K562 (cell line): ENCODE measurements around the gene OR11L1. TPM values are rescaled to one million over a fixed set of nuclear protein-coding genes. Genes with fewer than 3 reads are reported as not detected.

Experiments
- BCL6 ChIP-seq: fragments of 250-450 bp; sonication (Bioruptor Pico); IDR thresholded peaks from 2 replicates; pipeline ENCODE4 v1.4.0; 2020
- C11orf30 ChIP-seq: fragments of 450-650 bp; IDR thresholded peaks from 2 replicates; pipeline ENCODE4 v1.6.1; 2016; ENCODE audit warnings: low read depth, mild to moderate bottlenecking
- CBX3 ChIP-seq, 2 experiments: IDR thresholded peaks; 1 replicate in 1 of 2; 2 replicates in 1 of 2; pipeline ENCODE4 v1.6.1; 2012; ENCODE audit warnings: inconsistent platforms in 2 of 2, low read length in 2 of 2, borderline replicate concordance in 1 of 2, control low read depth in 1 of 2
- CGGBP1 ChIP-seq: fragments of 250-450 bp; sonication (Bioruptor Pico); IDR thresholded peaks from 2 replicates; pipeline ENCODE4 v1.9.0; 2021; ENCODE audit warnings: mild to moderate bottlenecking
- CHAMP1 ChIP-seq: fragments of 450-650 bp; IDR thresholded peaks from 2 replicates; pipeline ENCODE4 v1.6.1; 2016; ENCODE audit warnings: mild to moderate bottlenecking
- ELF2 ChIP-seq: fragments of 250-450 bp; sonication (Bioruptor Pico); IDR thresholded peaks from 2 replicates; pipeline ENCODE4 v1.5.0; 2021; ENCODE audit warnings: mild to moderate bottlenecking
- EP400 ChIP-seq: fragments of 450-650 bp; IDR thresholded peaks from 2 replicates; pipeline ENCODE4 v1.6.1; 2017; ENCODE audit warnings: antibody characterized with exemption, mild to moderate bottlenecking, moderate library complexity
- EWSR1 ChIP-seq: fragments of 450-650 bp; IDR thresholded peaks from 2 replicates; pipeline ENCODE4 v1.6.1; 2018; ENCODE audit warnings: borderline replicate concordance, mild to moderate bottlenecking, low read depth, moderate library complexity; ENCODE audit not compliant: partially characterized antibody
- FIP1L1 ChIP-seq: fragments of 200-400 bp; formaldehyde crosslinking; IDR thresholded peaks from 2 replicates; pipeline ENCODE4 v1.6.1; 2018; ENCODE audit warnings: mild to moderate bottlenecking, low read depth, low read length; ENCODE audit not compliant: poor library complexity, severe bottlenecking
- GABPB1 ChIP-seq: sonication (generic); formaldehyde crosslinking; IDR thresholded peaks from 2 replicates; pipeline ENCODE4 v1.8.0; 2022; ENCODE audit warnings: mild to moderate bottlenecking, missing genetic modification reagents
- HMBOX1 ChIP-seq: sonication (generic); IDR thresholded peaks from 2 replicates; pipeline ENCODE4 v1.6.1; 2016
- LARP7 ChIP-seq: fragments of 450-650 bp; IDR thresholded peaks from 2 replicates; pipeline ENCODE4 v1.6.1; 2016
- MAFF ChIP-seq: IDR thresholded peaks from 2 replicates; pipeline ENCODE4 v1.6.1; 2012; ENCODE audit warnings: low read length, improper control_type of control experiment
- MAFG ChIP-seq: fragments of 450-650 bp; conservative IDR thresholded peaks from 2 replicates; pipeline ENCODE4 v1.6.1; 2016; ENCODE audit warnings: missing genetic modification characterization, missing compliant biosample characterization
- MLX ChIP-seq, 2 experiments: fragments of 450-650 bp in 1 of 2; sonication (generic) in 1 of 2; formaldehyde crosslinking; conservative IDR thresholded peaks; 2 replicates each; pipeline versions ENCODE4 v1.4.0 to v1.8.1; 2020 to 2022; ENCODE audit warnings: mild to moderate bottlenecking in 1 of 2, missing genetic modification reagents in 1 of 2
- MTA1 ChIP-seq: fragments of 450-650 bp; IDR thresholded peaks from 2 replicates; pipeline ENCODE4 v1.6.1; 2017; ENCODE audit warnings: borderline replicate concordance
- RBM34 ChIP-seq: fragments of 200-400 bp; formaldehyde crosslinking; IDR thresholded peaks from 2 replicates; pipeline ENCODE4 v1.6.1; 2018; ENCODE audit warnings: low read length, borderline replicate concordance; ENCODE audit not compliant: insufficient read depth
- SMAD3 ChIP-seq: fragments of 450-650 bp; formaldehyde crosslinking; conservative IDR thresholded peaks from 2 replicates; pipeline ENCODE4 v1.4.0; 2020; ENCODE audit warnings: mild to moderate bottlenecking
- SREBF2 ChIP-seq: sonication (generic); formaldehyde crosslinking; IDR thresholded peaks from 2 replicates; pipeline ENCODE4 v1.4.0; 2020; ENCODE audit warnings: mild to moderate bottlenecking, missing genetic modification reagents
- ZHX1 ChIP-seq: fragments of 150-350 bp; conservative IDR thresholded peaks from 2 replicates; pipeline ENCODE4 v1.6.1; 2014; ENCODE audit warnings: low read length
- ZKSCAN1 ChIP-seq: fragments of 150-350 bp; IDR thresholded peaks from 2 replicates; pipeline ENCODE4 v1.6.1; 2016; ENCODE audit warnings: low read depth, low read length
- ZNF316 ChIP-seq: fragments of 450-650 bp; IDR thresholded peaks from 2 replicates; pipeline ENCODE4 v1.6.1; 2016
- ZNF384 ChIP-seq: IDR thresholded peaks from 2 replicates; pipeline ENCODE4 v1.6.1; 2012; ENCODE audit warnings: low read depth, low read length, improper control_type of control experiment
- ZNF79 ChIP-seq: fragments of 250-450 bp; sonication (Bioruptor Pico); IDR thresholded peaks from 2 replicates; pipeline ENCODE4 v1.4.0; 2020; ENCODE audit warnings: low read depth, mild to moderate bottlenecking, moderate library complexity
- polyA plus RNA-seq, 8 experiments: library from polyadenylated mRNA; depleted of rRNA in 4 of 8; stranded (reverse) in 5 of 8; unstranded in 3 of 8; fragments of >200 nt; fragmentation: Nextera tagmentation in 2 of 8; fragmentation: Illumina TruSeq in 1 of 8; extraction: Ambion mirVana in 2 of 8; extraction: Trizol in 1 of 8; gene quantifications; 2 replicates each; pipeline versions ENCODE4 v1.2.1 to v1.2.3, GENCODE V29; 2011 to 2014; ENCODE audit warnings: inconsistent platforms in 1 of 8, missing spikeins in 1 of 8
- total RNA-seq, 7 experiments: library from RNA; depleted of rRNA in 6 of 7; stranded (reverse); fragments of >200 nt in 6 of 7; fragmentation: Illumina TruSeq in 2 of 7; extraction: Trizol in 2 of 7; gene quantifications; 2 replicates each; pipeline versions ENCODE4 v1.2.1 to v1.2.3, GENCODE V29; 2011 to 2021; ENCODE audit warnings: low replicate concordance in 1 of 7

Gene OR11L1
- total and polyA plus RNA-seq, 9 of the 15 experiments (the other 6 are each of a cell fraction or from before 2014, with no cell fraction given): not detected

GRCh38 chr1:247845011-247845692 lies 3.5 kb upstream of the OR11L1 start (continued):
- TF ChIP-seq C11orf30 (peak; percentile 90), SMAD3 (CRISPR knock-in tag) (no peak), BCL6 (CRISPR knock-in tag) (no peak), ZNF316 (peak; percentile 95), GABPB1 (CRISPR knock-in tag) (no peak), ZNF384 (no peak), RBM34 (no peak), ZNF79 (CRISPR knock-in tag) (no peak), FIP1L1 (no peak), CHAMP1 (no peak), SREBF2 (CRISPR knock-in tag) (no peak), CBX3 (IDR thresholded peaks at IDR 0.05; ENCODE audit: borderline replicate concordance in 1 of 2, low read length in 2 of 2) (no peak), HMBOX1 (peak; percentile 97), MAFG (tag) (peak; percentile 93), ZKSCAN1 (no peak), MAFF (peak; percentile 49; the same call in 1 of the 2 replicates), ELF2 (CRISPR knock-in tag) (no peak), MTA1 (no peak), LARP7 (no peak), EWSR1 (no peak), EP400 (no peak), ZHX1 (no peak), MLX (CRISPR knock-in tag; conservative IDR thresholded peaks at IDR 0.05) (no peak), CGGBP1 (CRISPR knock-in tag) (no peak)
